ENCODE measurements around the gene PTGDR2. TPM values are rescaled to one million over a fixed set of nuclear protein-coding genes. Genes with fewer than 3 reads are reported as not detected.

PTGDR2 gene
- total RNA-seq, 2 donors from 2014 or later, result 0.12 to 0.86 TPM

DNA sequence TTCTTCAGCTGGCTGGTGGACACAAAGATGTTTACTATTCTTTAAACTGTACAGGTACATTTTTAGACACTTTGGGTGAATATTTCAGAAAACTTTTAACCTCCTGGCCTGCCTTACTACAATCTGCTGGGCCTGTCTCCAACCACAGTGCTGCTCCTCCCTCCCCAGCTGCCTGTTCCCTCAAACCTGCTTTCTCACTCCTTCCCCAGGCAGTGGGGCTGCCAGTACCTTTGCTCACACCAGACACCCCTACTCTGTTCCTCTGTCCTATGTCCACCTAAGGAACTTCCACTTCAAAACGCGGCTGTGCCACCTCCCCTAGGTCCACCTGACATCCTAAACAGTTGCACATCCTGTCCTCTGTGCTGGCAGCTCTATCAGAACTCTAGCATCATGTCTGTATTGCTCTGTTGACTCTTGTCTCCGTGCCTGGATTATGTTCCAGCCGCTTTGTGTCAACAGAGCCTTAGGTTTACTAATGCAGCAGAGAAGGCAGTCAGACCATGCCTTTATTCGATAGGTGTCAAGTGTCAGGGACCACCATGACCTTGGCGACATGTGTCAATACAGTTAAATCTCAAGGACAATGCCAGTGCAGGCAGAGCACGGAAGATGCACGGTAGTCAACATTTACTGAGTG lies 25.0 kb upstream of the PTGDR2 start:
- DNase-seq (ENCODE audit: low spot score) (no peak), ATAC-seq (no peak)
- peaks cover 0 to 4% of the 10 kb centered on the region in 2 donors for H3K4me1 Mint-ChIP-seq (ENCODE audit: low read depth in 2 of 2)
- H3K36me3 Mint-ChIP-seq, result peaks cover 17% of the 10 kb centered on the region
- no peaks in the 10 kb centered on the region for H3K27me3 Mint-ChIP-seq
- H3K9me3 Mint-ChIP-seq, result no peaks in the 10 kb centered on the region
- no peak overlapping the region for H3K4me3 Mint-ChIP-seq
- no peak overlapping the region for H3K27ac Mint-ChIP-seq

DNA sequence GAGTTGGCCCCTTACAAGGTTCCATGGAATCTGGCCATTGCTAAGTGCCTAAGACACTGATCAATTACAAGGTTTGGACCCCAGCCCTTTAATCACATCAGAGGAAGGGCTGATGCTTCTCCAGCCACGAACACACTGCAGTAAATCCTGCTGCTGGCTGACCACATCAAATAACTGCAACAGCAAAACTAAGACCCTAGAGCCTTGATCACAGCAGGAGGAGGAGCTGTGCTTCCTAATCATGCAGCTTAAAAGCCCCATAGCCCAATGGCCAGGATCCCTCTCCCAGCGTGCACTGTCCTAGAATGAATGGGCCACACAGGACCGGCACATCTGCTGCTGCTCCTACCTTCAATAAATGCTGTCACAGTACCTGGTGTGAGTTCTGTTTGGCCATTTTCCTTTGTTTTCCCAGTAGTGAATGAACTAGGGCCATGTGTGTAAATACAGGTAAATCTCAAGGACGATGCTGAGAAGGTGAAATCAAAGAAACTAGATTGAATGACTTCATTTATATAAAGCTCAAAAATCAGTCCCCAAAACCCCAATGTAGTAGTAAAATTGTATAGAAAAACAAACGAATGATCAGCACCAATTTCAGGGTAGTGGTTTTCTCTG lies 24.3 kb upstream of the PTGDR2 start:
- ATAC-seq (no peak), DNase-seq (ENCODE audit: low spot score) (no peak)
- Mint-ChIP-seq H3K36me3 (peaks cover 17% of the 10 kb centered on the region), H3K9me3 (no peaks in the 10 kb centered on the region), H3K27ac (no peak overlapping the region), H3K27me3 (no peaks in the 10 kb centered on the region), H3K4me1 (ENCODE audit: low read depth in 2 of 2) (peaks cover 0 to 4% of the 10 kb centered on the region in 2 donors), H3K4me3 (no peak overlapping the region)

DNA sequence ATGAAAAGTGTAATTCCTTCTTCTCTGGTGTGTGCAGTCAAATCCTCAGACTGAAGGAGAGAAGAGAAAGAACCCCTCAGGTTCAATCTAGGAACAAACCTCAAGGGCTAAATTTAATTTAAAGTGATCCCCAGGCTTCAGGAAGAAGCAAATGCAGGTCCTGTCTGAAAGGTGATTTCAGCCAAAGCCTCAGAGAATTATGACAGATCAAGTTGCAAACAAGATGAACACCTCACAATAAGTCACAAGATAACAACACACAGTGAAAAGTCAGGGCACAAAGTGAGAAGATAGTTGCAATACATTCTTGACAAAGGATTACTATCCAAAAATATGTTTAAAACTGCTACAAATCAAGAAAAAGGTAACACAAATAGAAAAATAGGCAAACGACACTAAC lies 23.4 kb upstream of the PTGDR2 start:
- H3K27ac Mint-ChIP-seq, result no peak overlapping the region
- DNase-seq (ENCODE audit: low spot score) (no peak), ATAC-seq (no peak)
- no peak overlapping the region for H3K4me3 Mint-ChIP-seq
- H3K9me3 Mint-ChIP-seq, result no peaks in the 10 kb centered on the region
- H3K4me1 Mint-ChIP-seq (ENCODE audit: low read depth in 2 of 2), result peaks cover 0 to 4% of the 10 kb centered on the region in 2 donors
- peaks cover 17% of the 10 kb centered on the region for H3K36me3 Mint-ChIP-seq
- H3K27me3 Mint-ChIP-seq, result no peaks in the 10 kb centered on the region

DNA sequence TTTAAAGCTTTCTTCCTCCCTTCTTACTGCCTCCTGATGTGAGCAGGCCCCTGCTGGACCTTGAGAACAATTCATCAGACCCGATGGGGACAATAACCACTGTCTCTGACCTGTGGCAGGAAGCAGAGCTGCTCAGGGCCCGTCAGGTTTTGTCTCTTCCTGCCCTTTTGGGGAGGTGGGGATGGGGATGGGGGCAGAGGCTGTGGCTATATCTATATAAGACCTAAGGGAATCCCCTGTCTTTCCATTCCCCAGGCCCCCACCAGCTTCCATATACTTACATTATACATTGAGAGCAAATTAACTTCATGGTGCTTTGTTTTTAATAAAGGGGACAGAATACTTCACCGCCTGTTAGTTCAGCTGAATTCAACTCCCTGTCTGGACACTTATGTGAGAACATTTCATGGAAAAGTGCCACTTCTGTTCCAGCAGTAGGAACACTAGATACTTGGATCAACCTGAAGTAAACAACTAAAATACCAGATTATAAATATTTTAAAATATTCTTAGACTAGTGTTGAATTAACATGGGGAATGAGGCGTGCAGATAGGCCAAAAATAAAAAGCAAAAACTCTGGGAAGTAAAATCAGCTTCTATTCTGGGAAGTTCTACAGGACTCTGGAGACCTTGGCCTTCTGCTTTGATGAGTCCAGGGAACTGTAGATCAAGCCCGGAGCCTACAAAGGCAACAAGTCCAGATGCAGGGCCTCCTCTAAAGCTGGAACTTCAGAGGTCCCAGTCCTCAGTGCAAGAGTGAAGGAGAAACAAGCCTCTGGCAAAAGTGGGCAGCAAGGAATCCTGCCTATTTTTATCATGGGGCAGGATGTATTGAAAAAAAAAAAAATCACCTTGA lies 22.7 kb upstream of the PTGDR2 start:
- Mint-ChIP-seq H3K4me1 (ENCODE audit: low read depth in 2 of 2) (peaks cover 0 to 2% of the 10 kb centered on the region in 2 donors), H3K9me3 (no peaks in the 10 kb centered on the region), H3K27ac (no peak overlapping the region), H3K36me3 (peaks cover 13% of the 10 kb centered on the region), H3K4me3 (no peak overlapping the region), H3K27me3 (no peaks in the 10 kb centered on the region)
- DNase-seq (ENCODE audit: low spot score) (no peak), ATAC-seq (no peak)

DNA sequence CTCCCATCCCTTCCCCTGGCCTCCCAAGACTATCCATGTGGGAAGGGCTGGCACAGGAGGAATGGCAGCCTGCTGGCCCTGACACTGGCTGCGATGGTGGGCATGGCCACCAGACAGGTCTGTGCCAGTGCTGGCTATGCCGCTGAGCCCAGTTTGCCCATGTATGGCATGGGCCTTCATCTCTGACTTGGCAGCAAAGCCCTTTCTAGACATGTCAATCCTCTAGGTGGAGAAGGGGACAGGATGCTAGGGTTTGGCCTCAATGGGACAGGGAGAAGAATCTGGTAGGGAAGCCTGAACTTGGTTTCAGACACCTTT lies 20.4 kb upstream of the PTGDR2 start:
- no peak for ATAC-seq
- no peak for DNase-seq (ENCODE audit: low spot score)
- no peaks in the 10 kb centered on the region for H3K4me1 Mint-ChIP-seq (ENCODE audit: low read depth in 2 of 2)
- H3K27ac Mint-ChIP-seq, result no peak overlapping the region
- H3K4me3 Mint-ChIP-seq, result no peak overlapping the region
- no peaks in the 10 kb centered on the region for H3K27me3 Mint-ChIP-seq
- H3K9me3 Mint-ChIP-seq, result no peaks in the 10 kb centered on the region
- no peaks in the 10 kb centered on the region for H3K36me3 Mint-ChIP-seq

DNA sequence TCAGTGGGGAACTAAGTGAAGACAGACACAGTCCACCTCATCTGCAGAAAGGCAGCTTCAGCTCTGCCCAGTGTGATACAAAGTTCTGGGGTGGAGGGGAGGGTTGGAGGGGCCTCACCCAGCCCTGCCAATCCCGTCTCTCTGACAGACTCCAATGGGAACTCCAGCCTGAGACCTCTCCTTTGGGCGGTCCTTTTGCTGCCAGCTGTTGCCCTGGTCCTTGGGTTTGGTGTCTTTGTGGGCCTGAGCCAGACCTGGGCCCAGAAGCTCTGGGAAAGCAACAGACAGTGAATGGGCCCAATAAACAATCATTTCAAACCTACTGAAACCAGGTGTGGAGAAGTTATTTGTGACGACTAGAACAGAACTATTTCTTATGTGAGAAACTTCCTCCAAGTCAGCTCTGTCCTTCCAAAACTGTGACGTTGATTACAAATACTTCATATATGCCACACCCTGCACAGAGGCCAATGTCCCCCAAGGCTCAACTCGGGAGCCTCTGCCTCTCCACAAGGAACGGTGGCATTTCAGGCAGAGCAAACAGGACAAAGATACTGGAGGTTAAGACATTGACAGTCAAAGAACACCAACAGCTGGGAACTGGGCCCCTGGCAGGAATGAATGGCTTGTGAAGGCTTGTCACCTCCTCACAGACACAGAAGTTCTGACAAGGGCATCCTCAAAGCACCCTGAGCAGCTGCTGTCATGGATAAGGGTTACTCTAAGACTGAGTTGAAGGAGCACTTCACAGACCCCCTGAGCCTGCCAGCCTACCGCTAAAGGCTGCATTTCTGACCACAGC lies 19.8 kb upstream of the PTGDR2 start:
- H3K27ac Mint-ChIP-seq, result no peak overlapping the region
- no peaks in the 10 kb centered on the region for H3K36me3 Mint-ChIP-seq
- ATAC-seq, result peak in 1 of 2 donors; percentile 4
- no peaks in the 10 kb centered on the region for H3K4me1 Mint-ChIP-seq (ENCODE audit: low read depth in 2 of 2)
- DNase-seq (ENCODE audit: low spot score), result no peak
- no peak overlapping the region for H3K4me3 Mint-ChIP-seq
- H3K27me3 Mint-ChIP-seq, result no peaks in the 10 kb centered on the region
- H3K9me3 Mint-ChIP-seq, result no peaks in the 10 kb centered on the region

DNA sequence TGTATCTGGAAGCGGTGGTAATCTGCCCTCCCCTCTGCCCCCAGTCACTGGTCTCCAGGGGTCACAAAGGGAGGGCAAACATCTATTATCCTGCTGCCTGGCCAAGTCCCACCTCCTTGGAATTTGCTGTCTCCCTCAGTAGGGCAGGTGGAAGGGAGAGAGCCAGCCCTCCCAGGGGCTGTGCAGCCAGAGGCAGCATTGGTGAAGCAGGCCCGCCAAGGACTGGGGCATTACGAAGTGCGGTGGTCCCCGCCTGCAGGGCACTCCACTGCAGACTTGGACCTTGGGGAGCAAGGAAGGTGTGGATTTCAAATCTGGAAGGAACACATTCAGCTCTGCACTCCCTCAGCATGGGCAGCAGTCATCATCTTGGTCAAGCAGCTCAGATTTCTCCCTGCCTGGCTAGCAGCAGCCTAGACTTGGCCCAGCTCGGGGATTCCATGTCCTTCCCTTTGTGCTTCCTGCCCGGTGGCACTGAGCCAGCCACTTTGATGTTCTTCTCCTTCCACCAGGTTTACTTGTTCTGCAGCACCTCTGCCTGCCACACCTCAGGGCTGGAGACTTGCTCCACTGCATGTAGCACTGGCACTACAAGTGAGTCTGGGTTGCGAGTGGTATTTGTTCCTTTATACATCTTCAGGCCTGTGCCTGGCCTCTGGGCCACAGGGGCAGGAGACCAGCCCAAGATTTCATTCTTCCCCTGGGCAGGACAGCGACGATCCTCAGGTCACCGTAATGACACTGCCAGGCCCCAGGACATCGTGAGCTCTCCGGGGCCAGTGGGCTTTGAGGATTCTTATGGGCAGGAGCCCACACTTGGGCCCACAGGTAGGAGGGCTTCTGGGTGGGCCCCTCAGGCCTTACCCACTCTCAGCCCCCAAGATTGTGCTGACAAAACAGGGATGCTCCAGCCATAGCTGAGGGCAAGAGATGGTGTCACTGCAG lies 18.9 kb upstream of the PTGDR2 start:
- DNase-seq (ENCODE audit: low spot score), result no peak
- no peak overlapping the region for H3K27ac Mint-ChIP-seq
- no peak for ATAC-seq
- no peaks in the 10 kb centered on the region for H3K4me1 Mint-ChIP-seq (ENCODE audit: low read depth in 2 of 2)
- H3K27me3 Mint-ChIP-seq, result no peaks in the 10 kb centered on the region
- no peaks in the 10 kb centered on the region for H3K9me3 Mint-ChIP-seq
- H3K36me3 Mint-ChIP-seq, result no peaks in the 10 kb centered on the region
- H3K4me3 Mint-ChIP-seq, result no peak overlapping the region

DNA sequence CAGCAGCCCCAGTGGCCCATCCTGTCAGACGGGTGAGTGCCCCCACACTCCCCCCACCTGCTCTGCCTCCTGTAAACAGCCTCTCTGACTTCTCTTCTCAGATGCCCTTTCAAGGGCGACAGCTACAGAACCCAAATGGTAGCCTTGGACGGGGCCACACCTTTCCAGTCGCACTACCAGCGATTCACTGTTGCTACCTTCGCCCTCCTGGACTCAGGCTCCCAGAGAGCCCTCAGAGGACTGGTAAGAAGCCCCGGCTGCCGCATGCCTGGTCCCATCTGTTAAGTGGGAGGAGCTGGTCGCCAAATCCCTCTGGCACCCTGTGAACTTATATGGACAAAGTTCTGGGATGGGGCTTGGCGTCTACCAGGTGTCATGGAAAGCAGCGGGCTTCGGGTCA lies 17.8 kb upstream of the PTGDR2 start:
- no peaks in the 10 kb centered on the region for H3K36me3 Mint-ChIP-seq
- H3K27me3 Mint-ChIP-seq, result no peaks in the 10 kb centered on the region
- no peak overlapping the region for H3K4me3 Mint-ChIP-seq
- no peaks in the 10 kb centered on the region for H3K9me3 Mint-ChIP-seq
- DNase-seq (ENCODE audit: low spot score) (no peak), ATAC-seq (no peak)
- no peak overlapping the region for H3K27ac Mint-ChIP-seq
- H3K4me1 Mint-ChIP-seq (ENCODE audit: low read depth in 2 of 2), result no peaks in the 10 kb centered on the region

DNA sequence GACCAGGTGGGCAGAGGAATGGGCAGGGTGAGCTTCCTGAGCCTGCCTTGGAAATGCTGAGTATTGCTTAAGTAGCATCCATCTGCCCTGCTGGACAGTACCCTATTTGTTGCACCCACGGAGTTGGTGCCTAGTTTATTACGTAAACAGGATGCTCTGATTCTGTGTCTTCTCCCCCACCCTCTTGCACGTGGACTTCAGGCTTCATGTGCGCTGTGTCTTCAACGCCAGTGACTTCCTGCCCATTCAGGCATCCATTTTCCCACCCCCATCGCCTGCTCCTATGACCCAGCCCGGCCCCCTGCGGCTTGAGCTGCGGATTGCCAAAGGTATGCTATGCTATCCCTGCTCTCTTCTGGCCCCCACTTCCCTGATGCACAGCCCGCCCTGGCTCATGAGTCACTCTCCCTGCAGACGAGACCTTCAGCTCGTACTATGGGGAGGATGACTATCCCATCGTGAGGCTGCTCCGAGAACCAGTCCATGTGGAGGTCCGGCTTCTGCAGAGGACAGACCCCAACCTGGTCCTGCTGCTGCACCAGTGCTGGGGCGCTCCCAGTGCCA lies 17.3 kb upstream of the PTGDR2 start:
- Mint-ChIP-seq H3K27me3 (no peaks in the 10 kb centered on the region), H3K4me1 (ENCODE audit: low read depth in 2 of 2) (no peaks in the 10 kb centered on the region), H3K9me3 (no peaks in the 10 kb centered on the region), H3K4me3 (no peak overlapping the region), H3K36me3 (no peaks in the 10 kb centered on the region), H3K27ac (no peak overlapping the region)
- ATAC-seq (peak in 1 of 2 donors; percentile 37), DNase-seq (ENCODE audit: low spot score) (no peak)

DNA sequence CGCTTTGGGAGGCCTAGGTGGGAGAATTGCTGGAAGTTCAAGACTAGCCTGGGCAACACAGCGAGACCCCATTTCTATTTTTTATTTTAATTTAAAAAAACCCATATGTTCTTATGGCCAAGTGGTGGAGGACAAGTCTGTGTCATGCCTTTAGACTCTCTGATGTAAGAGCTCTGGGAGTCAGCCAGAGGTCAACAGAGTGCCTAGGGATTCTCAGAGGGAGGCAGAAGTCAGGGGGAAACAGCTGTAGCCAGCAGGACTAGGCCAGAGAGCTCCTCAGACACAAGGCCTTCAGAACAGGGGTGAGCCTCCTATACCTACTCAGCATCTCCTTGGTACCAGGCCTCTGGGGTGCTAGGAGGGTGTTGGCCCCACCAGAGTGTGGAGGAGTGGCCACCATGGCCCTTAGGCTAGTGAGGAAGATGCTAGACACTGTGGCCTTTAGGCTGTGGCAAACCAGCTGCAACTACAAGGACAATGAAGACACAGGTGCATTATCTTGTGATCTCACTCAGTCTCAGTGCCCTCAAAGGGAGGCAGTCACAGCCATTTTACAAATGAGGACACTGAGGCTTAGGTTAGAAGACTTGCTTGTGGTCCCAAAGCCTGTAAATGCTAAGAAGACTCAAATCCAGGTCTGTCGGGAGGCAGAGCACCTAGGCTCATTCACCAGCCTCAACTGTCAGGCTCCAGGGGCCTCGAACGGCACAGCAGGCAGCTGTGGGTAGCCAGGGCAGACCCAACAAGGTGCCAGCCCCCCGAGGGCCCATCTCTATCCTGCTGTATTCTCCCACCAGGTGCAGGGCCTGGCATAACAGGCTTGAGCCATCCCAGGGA lies 16.6 kb upstream of the PTGDR2 start:
- H3K4me3 Mint-ChIP-seq, result no peak overlapping the region
- H3K9me3 Mint-ChIP-seq, result no peaks in the 10 kb centered on the region
- no peak for DNase-seq (ENCODE audit: low spot score)
- no peaks in the 10 kb centered on the region for H3K27me3 Mint-ChIP-seq
- H3K4me1 Mint-ChIP-seq (ENCODE audit: low read depth in 2 of 2), result no peaks in the 10 kb centered on the region
- H3K27ac Mint-ChIP-seq, result no peak overlapping the region
- no peaks in the 10 kb centered on the region for H3K36me3 Mint-ChIP-seq
- no peak for ATAC-seq

DNA sequence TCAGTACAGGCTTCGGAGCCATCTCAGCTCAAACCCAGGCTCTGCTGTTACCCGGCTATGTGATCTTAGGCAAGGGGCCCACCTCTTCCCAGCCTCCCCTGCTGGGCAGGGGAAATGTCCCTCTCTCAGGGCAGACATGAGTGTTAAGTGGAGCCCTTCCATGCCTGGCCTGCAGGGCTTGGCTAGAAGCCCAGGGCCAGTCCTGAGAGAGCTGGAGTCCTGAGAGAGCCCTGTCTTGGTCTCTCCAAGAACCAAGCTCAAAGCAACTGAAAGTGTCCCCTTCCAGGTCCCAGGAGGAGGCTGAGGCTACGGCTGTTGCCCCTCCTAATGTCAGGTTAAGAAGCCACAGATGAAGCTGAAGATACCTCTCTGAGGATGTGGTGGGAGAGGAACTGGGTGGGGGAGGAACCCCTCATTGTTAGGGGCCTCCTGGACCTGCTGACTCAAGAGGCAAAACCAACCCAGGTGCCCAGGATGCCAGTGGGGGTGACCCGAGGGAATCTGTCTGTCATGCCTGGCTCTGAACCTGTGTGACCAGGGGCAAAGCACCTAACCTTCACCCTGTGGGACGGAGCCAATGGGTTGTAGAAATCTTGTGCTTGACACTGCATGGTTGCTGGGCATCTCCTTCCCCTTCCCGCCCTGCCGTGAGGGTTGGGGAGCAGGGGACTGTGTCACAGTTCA lies 15.8 kb upstream of the PTGDR2 start:
- ATAC-seq (peak in 1 of 2 donors; percentile 8), DNase-seq (ENCODE audit: low spot score) (no peak)
- H3K4me1 Mint-ChIP-seq (ENCODE audit: low read depth in 2 of 2), result no peaks in the 10 kb centered on the region
- H3K4me3 Mint-ChIP-seq, result no peak overlapping the region
- no peak overlapping the region for H3K27ac Mint-ChIP-seq
- H3K36me3 Mint-ChIP-seq, result no peaks in the 10 kb centered on the region
- H3K9me3 Mint-ChIP-seq, result no peaks in the 10 kb centered on the region
- H3K27me3 Mint-ChIP-seq, result no peaks in the 10 kb centered on the region
